GM23338 (cell line): ENCODE measurements around the gene CEP192. TPM values are rescaled to one million over a fixed set of nuclear protein-coding genes. Genes with fewer than 3 reads are reported as not detected.

Experiments used
- ATAC-seq: fragments of 200-7000 bp; cut with Tn5 transposase; 3 replicates; pipeline ENCODE4 v1.9.1; 2020
- DNase-seq: peaks from one replicate; pipeline ENCODE4 v3.0.0-alpha.2; 2015; ENCODE audit warnings: low spot score
- H2AFZ ChIP-seq: fragments of 200-600 bp; sonication (generic); 2 replicates; pipeline ENCODE4 v1.8.0; 2016; ENCODE audit warnings: antibody characterized with exemption, mild to moderate bottlenecking, moderate library complexity
- H3F3A ChIP-seq: fragments of 200-600 bp; sonication (generic); replicated peaks from 2 replicates; pipeline ENCODE4 v1.8.0; 2017; ENCODE audit warnings: antibody characterized with exemption, mixed run types, low read depth
- H3K27ac ChIP-seq: fragments of 200-600 bp; sonication (generic); 2 replicates; pipeline ENCODE4 v1.6.1; 2016; ENCODE audit warnings: low read depth
- H3K27me3 ChIP-seq: fragments of 200-600 bp; sonication (generic); 2 replicates; pipeline ENCODE4 v1.8.0; 2016; ENCODE audit warnings: mild to moderate bottlenecking, mixed run types, moderate library complexity; ENCODE audit not compliant: insufficient read depth
- H3K36me3 ChIP-seq: fragments of 200-600 bp; sonication (generic); 2 replicates; pipeline ENCODE4 v1.8.0; 2016; ENCODE audit warnings: mild to moderate bottlenecking; ENCODE audit not compliant: insufficient read depth
- H3K4me1 ChIP-seq: fragments of 200-600 bp; sonication (generic); 2 replicates; pipeline ENCODE4 v1.8.0; 2016; ENCODE audit warnings: mild to moderate bottlenecking, moderate library complexity; ENCODE audit not compliant: insufficient read depth
- H3K4me2 ChIP-seq: fragments of 200-600 bp; sonication (generic); 2 replicates; pipeline ENCODE4 v1.7.1; 2017; ENCODE audit warnings: mixed run types
- H3K4me3 ChIP-seq: fragments of 200-600 bp; sonication (generic); 2 replicates; pipeline ENCODE4 v1.6.1; 2016; ENCODE audit warnings: mixed run types
- H3K79me2 ChIP-seq: fragments of 200-600 bp; sonication (generic); replicated peaks from 2 replicates; pipeline ENCODE4 v1.8.0; 2017; ENCODE audit warnings: mild to moderate bottlenecking; ENCODE audit not compliant: insufficient read depth
- H3K9me2 ChIP-seq: fragments of 200-600 bp; sonication (generic); 2 replicates; pipeline ENCODE4 v1.8.0; 2017; ENCODE audit not compliant: insufficient read depth
- H4K20me1 ChIP-seq: fragments of 200-600 bp; sonication (generic); replicated peaks from 2 replicates; pipeline ENCODE4 v1.8.0; 2017; ENCODE audit warnings: mild to moderate bottlenecking; ENCODE audit not compliant: insufficient read depth
- H3K27ac Mint-ChIP-seq: 2 replicates; pipeline ENCODE4 v1.8.0; 2020; ENCODE audit warnings: inconsistent platforms, mild to moderate bottlenecking, moderate library complexity, mixed read lengths
- H3K27me3 Mint-ChIP-seq: 3 replicates; pipeline ENCODE4 v1.8.0; 2022; ENCODE audit warnings: low read depth, mild to moderate bottlenecking, moderate library complexity, mixed read lengths, inconsistent platforms; ENCODE audit not compliant: insufficient read depth, poor library complexity
- H3K36me3 Mint-ChIP-seq: 3 replicates; pipeline ENCODE4 v1.8.0; 2021; ENCODE audit warnings: low read depth, mild to moderate bottlenecking, inconsistent platforms, moderate library complexity, mixed read lengths
- H3K4me1 Mint-ChIP-seq: 3 replicates; pipeline ENCODE4 v1.8.0; 2020; ENCODE audit warnings: mild to moderate bottlenecking, inconsistent platforms, mixed read lengths
- H3K4me3 Mint-ChIP-seq: 3 replicates; pipeline ENCODE4 v1.8.0; 2021; ENCODE audit warnings: moderate library complexity, mild to moderate bottlenecking, inconsistent platforms, mixed read lengths
- H3K9me3 Mint-ChIP-seq: 3 replicates; pipeline ENCODE4 v1.8.0; 2020; ENCODE audit warnings: moderate library complexity, mild to moderate bottlenecking, inconsistent platforms, mixed read lengths
- CREB1 ChIP-seq: fragments of 250-450 bp; sonication (Bioruptor Pico); IDR thresholded peaks from 2 replicates; pipeline ENCODE4 v1.5.0; 2020; ENCODE audit warnings: low read depth, mild to moderate bottlenecking, moderate library complexity
- EZH2 ChIP-seq: fragments of 200-600 bp; sonication (generic); IDR thresholded peaks from one replicate; pipeline ENCODE4 v1.8.0; 2017; ENCODE audit warnings: antibody characterized with exemption, mild to moderate bottlenecking, low read depth; ENCODE audit not compliant: unreplicated experiment
- EZH2phosphoT487 ChIP-seq: fragments of 200-600 bp; sonication (generic); IDR thresholded peaks from one replicate; pipeline ENCODE4 v1.8.1; 2018; ENCODE audit warnings: antibody characterized with exemption; ENCODE audit not compliant: unreplicated experiment
- JUNB ChIP-seq: IDR thresholded peaks from one replicate; pipeline ENCODE4 v1.6.1; 2016; ENCODE audit warnings: antibody characterized with exemption; ENCODE audit not compliant: unreplicated experiment
- NANOG ChIP-seq: IDR thresholded peaks from 2 replicates; pipeline ENCODE4 v1.6.1; 2016; ENCODE audit warnings: antibody characterized with exemption, borderline replicate concordance
- POLR2AphosphoS5 ChIP-seq: IDR thresholded peaks from 2 replicates; pipeline ENCODE4 v1.6.1; 2016; ENCODE audit warnings: antibody characterized with exemption, low read depth
- STAT1 ChIP-seq: IDR thresholded peaks from one replicate; pipeline ENCODE4 v1.6.1; 2016; ENCODE audit warnings: antibody characterized with exemption; ENCODE audit not compliant: unreplicated experiment
- ZNF114 ChIP-seq: fragments of 250-450 bp; sonication (Bioruptor Pico); IDR thresholded peaks from 2 replicates; pipeline ENCODE4 v1.5.0; 2020; ENCODE audit warnings: mild to moderate bottlenecking, moderate library complexity
- ZNF331 ChIP-seq: fragments of 250-450 bp; sonication (Bioruptor Pico); IDR thresholded peaks from 2 replicates; pipeline ENCODE4 v1.5.0; 2020; ENCODE audit warnings: low read depth, mild to moderate bottlenecking, moderate library complexity
- polyA plus RNA-seq: library from polyadenylated mRNA; unstranded; fragments of >200 nt; fragmentation: Nextera tagmentation; extraction: Ambion mirVana; gene quantifications from 2 replicates; pipeline ENCODE4 v1.2.1, GENCODE V29; 2016
- total RNA-seq: library from RNA; depleted of rRNA; stranded (reverse); fragments of >200 nt; shearing (Covaris generic); gene quantifications from 2 replicates; pipeline ENCODE4 v1.2.3, GENCODE V29; 2014
- TF ChIP-seq, protein P1 (sequence below): IDR thresholded peaks from one replicate; pipeline ENCODE4 v1.6.1; 2018; ENCODE audit warnings: antibody characterized with exemption; ENCODE audit not compliant: unreplicated experiment

CEP192 gene
- total and polyA plus RNA-seq, 2 experiments from 2014 or later, result 15.2 to 30.6 TPM

DNA sequence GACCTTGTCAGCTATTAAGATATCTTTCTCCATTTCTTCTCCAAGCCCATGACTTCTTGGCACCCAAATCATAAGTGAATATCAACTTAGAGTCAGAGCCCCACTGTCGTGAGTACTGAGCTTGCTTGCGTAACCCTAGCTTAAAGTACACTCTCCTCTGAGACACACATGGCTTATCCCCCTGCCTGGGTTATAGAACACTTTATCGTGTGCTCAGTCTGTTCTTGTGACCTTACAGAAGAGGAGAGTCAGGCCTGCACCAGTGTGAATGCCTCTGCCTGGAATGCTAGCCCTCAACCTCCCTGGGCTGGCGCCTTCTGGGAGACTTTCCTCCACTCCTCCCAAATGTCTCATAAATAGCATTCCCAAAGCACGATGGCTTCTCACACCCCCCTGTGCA is 79.3 kb downstream of the CEP192 start (continued):
- no peak for TF ChIP-seq EZH2phosphoT487
- TF ChIP-seq CREB1, result no peak
- TF ChIP-seq, protein P1, sequence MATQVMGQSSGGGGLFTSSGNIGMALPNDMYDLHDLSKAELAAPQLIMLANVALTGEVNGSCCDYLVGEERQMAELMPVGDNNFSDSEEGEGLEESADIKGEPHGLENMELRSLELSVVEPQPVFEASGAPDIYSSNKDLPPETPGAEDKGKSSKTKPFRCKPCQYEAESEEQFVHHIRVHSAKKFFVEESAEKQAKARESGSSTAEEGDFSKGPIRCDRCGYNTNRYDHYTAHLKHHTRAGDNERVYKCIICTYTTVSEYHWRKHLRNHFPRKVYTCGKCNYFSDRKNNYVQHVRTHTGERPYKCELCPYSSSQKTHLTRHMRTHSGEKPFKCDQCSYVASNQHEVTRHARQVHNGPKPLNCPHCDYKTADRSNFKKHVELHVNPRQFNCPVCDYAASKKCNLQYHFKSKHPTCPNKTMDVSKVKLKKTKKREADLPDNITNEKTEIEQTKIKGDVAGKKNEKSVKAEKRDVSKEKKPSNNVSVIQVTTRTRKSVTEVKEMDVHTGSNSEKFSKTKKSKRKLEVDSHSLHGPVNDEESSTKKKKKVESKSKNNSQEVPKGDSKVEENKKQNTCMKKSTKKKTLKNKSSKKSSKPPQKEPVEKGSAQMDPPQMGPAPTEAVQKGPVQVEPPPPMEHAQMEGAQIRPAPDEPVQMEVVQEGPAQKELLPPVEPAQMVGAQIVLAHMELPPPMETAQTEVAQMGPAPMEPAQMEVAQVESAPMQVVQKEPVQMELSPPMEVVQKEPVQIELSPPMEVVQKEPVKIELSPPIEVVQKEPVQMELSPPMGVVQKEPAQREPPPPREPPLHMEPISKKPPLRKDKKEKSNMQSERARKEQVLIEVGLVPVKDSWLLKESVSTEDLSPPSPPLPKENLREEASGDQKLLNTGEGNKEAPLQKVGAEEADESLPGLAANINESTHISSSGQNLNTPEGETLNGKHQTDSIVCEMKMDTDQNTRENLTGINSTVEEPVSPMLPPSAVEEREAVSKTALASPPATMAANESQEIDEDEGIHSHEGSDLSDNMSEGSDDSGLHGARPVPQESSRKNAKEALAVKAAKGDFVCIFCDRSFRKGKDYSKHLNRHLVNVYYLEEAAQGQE, result no peak
- no peak for TF ChIP-seq ZNF114 (CRISPR knock-in tag)
- no peak for TF ChIP-seq NANOG
- no peak for TF ChIP-seq EZH2

- no peaks in the 10 kb centered on the region for H3K27me3 ChIP-seq
- no peak overlapping the region for H3K4me2 ChIP-seq
- no peak overlapping the region for H3K4me3 Mint-ChIP-seq
- H2AFZ ChIP-seq, result no peak overlapping the region
- H3K4me3 ChIP-seq, result no peak overlapping the region
- peaks cover 24% of the 10 kb centered on the region for H3K36me3 ChIP-seq
- DNase-seq (no peak), ATAC-seq (no peak)
- H3K9me2 ChIP-seq, result no peaks in the 10 kb centered on the region
- peaks cover 96% of the 10 kb centered on the region for H3K36me3 Mint-ChIP-seq
- no peak overlapping the region for H3K27ac ChIP-seq
- no peaks in the 10 kb centered on the region for H3F3A ChIP-seq
- peaks cover 13% of the 10 kb centered on the region for H3K79me2 ChIP-seq
- H4K20me1 ChIP-seq, result no peaks in the 10 kb centered on the region; the same call in 1 of the 2 replicates
- no peak overlapping the region for H3K27ac Mint-ChIP-seq
- peaks cover 38% of the 10 kb centered on the region for H3K9me3 Mint-ChIP-seq
- TF ChIP-seq ZNF114 (CRISPR knock-in tag) (no peak), JUNB (no peak), STAT1 (no peak), POLR2AphosphoS5 (no peak), EZH2phosphoT487 (no peak), ZNF331 (no peak)
- TF ChIP-seq, protein P1, result no peak
- H3K4me1 ChIP-seq, result no peaks in the 10 kb centered on the region
- no peaks in the 10 kb centered on the region for H3K4me1 Mint-ChIP-seq
- peaks cover 2% of the 10 kb centered on the region for H3K27me3 Mint-ChIP-seq
Measured at GRCh38 chr18:13076886-13077285, 85.7 kb downstream of the CEP192 start.
